HG03280 (cell line): Measurements from ENCODE around the gene PLEKHG4B.
A peak's percentile ranks its signal among the peaks of the same experiment; 100 is the strongest.
"Not testable (repeated sequence)": the region's sequence is repeated elsewhere in the genome, so short reads cannot be mapped to it uniquely, and the experiment has no call there.

Experiments
- ATAC-seq: cut with Tn5 transposase; IDR thresholded peaks from one replicate; pipeline ENCODE4 v1.9.1; 2021; ENCODE audit warnings: mild to moderate bottlenecking, moderate library complexity; ENCODE audit not compliant: unreplicated experiment

The PLEKHG4B gene

GRCh38 chr5:186091-187041 is 94.4 kb downstream of the PLEKHG4B start:
- no peak for ATAC-seq

GRCh38 chr5:187042-187431 is 95.1 kb downstream of the PLEKHG4B start:
- no peak for ATAC-seq

GRCh38 chr5:187617-188451 is 95.9 kb downstream of the PLEKHG4B start:
- no peak for ATAC-seq

- peak; percentile 73 for ATAC-seq
Observed at GRCh38 chr5:188488-189481, 96.8 kb downstream of the PLEKHG4B start.

GRCh38 chr5:189486-189885 is 97.5 kb downstream of the PLEKHG4B start:
- no peak for ATAC-seq

GRCh38 chr5:189976-190365 is 98.0 kb downstream of the PLEKHG4B start:
- no peak for ATAC-seq

- peak; percentile 48 for ATAC-seq
Observed at GRCh38 chr5:190366-191035, 98.5 kb downstream of the PLEKHG4B start.

- ATAC-seq = no peak
Observed at GRCh38 chr5:191036-191948, 99.3 kb downstream of the PLEKHG4B start, which contains the start of gene LRRC14B. Gene LRRC14B (plus strand): TSS chr5:191495. CDS start chr5:191539, 44 bp downstream.

GRCh38 chr5:191949-192690 is 100.2 kb downstream of the PLEKHG4B start:
- no peak for ATAC-seq

- no peak for ATAC-seq
Observed at GRCh38 chr5:192691-192969, 100.7 kb downstream of the PLEKHG4B start.

- ATAC-seq = no peak
Observed at GRCh38 chr5:192970-193831, 101.2 kb downstream of the PLEKHG4B start.

- ATAC-seq = no peak
Observed at GRCh38 chr5:194102-194501, 102.1 kb downstream of the PLEKHG4B start.

- ATAC-seq = no peak
Observed at GRCh38 chr5:194603-195209, 102.7 kb downstream of the PLEKHG4B start.

GRCh38 chr5:195401-196160 is 103.6 kb downstream of the PLEKHG4B start:
- no peak for ATAC-seq

GRCh38 chr5:196350-196749 is 104.4 kb downstream of the PLEKHG4B start:
- no peak for ATAC-seq

- not testable (repeated sequence) for ATAC-seq
Observed at GRCh38 chr5:197031-197430, 105.1 kb downstream of the PLEKHG4B start.
